OCI-LY7 (cell line): ENCODE data around the gene TMEM39B. TPM values are rescaled to one million over a fixed set of nuclear protein-coding genes. Genes with fewer than 3 reads are reported as not detected.

Source experiments
- BruUV-seq: library from RNA; stranded (reverse); fragments of 400-500 nt; replicated peaks from 2 replicates; lab custom pipeline; 2021; lab: Mats Ljungman, UMichigan
- CTCF ChIA-PET: fragments of 300-600 bp; sonication (Branson Sonifier 250); formaldehyde crosslinking; loops from one replicate; lab custom pipeline; 2022; ENCODE audit warnings: antibody characterized with exemption; ENCODE audit not compliant: unreplicated experiment; lab: Charles Lee
- POLR2A ChIA-PET: fragments of 300-600 bp; sonication (Branson Sonifier 250); formaldehyde crosslinking; loops from one replicate; lab custom pipeline; 2022; ENCODE audit warnings: antibody characterized with exemption; lab: Charles Lee
- DNase-seq: peaks from one replicate; pipeline ENCODE4 v3.0.0-alpha.2; 2015; ENCODE audit warnings: low spot score
- H2AFZ ChIP-seq: fragments of 200-600 bp; sonication (generic), shearing (Covaris generic); 2 replicates; pipeline ENCODE4 v1.6.1; 2014; ENCODE audit warnings: mild to moderate bottlenecking, antibody characterized with exemption, low read length, moderate library complexity
- H3K27ac ChIP-seq: fragments of 200-600 bp; sonication (generic); 2 replicates; pipeline ENCODE4 v1.5.1; 2014; ENCODE audit warnings: mixed run types, low read depth, mild to moderate bottlenecking, moderate library complexity, low read length, inconsistent platforms; ENCODE audit not compliant: poor library complexity, severe bottlenecking
- H3K36me3 ChIP-seq: fragments of 200-600 bp; sonication (generic); 2 replicates; pipeline ENCODE4 v1.6.1; 2014; ENCODE audit warnings: mild to moderate bottlenecking, antibody characterized with exemption, low read length, moderate library complexity, mixed read lengths; ENCODE audit not compliant: insufficient read depth
- H3K4me1 ChIP-seq: fragments of 200-600 bp; sonication (generic); 2 replicates; pipeline ENCODE4 v1.5.1; 2014; ENCODE audit warnings: mild to moderate bottlenecking, low read length; ENCODE audit not compliant: insufficient read depth, poor library complexity, severe bottlenecking
- H3K4me2 ChIP-seq: fragments of 200-600 bp; sonication (generic); 2 replicates; pipeline ENCODE4 v1.6.1; 2014; ENCODE audit warnings: mild to moderate bottlenecking, low read length
- H3K4me3 ChIP-seq: fragments of 200-600 bp; sonication (generic); 2 replicates; pipeline ENCODE4 v1.5.1; 2014; ENCODE audit warnings: mild to moderate bottlenecking, low read depth, low read length; ENCODE audit not compliant: poor library complexity, severe bottlenecking
- H3K79me2 ChIP-seq: fragments of 200-600 bp; sonication (generic); 2 replicates; pipeline ENCODE4 v1.6.1; 2016; ENCODE audit warnings: low read depth, mild to moderate bottlenecking, low read length, moderate library complexity, mixed read lengths; ENCODE audit not compliant: insufficient read depth
- H3K9me2 ChIP-seq: fragments of 200-600 bp; sonication (generic); 2 replicates; pipeline ENCODE4 v1.6.1; 2016; ENCODE audit warnings: mild to moderate bottlenecking, low read length, mixed read lengths; ENCODE audit not compliant: insufficient read depth
- H3K9me3 ChIP-seq: fragments of 200-600 bp; sonication (generic); 2 replicates; pipeline ENCODE4 v1.6.1; 2014; ENCODE audit warnings: mild to moderate bottlenecking, mixed run types, low read length, mixed read lengths
- H4K20me1 ChIP-seq: fragments of 200-600 bp; sonication (generic); 2 replicates; pipeline ENCODE4 v1.6.1; 2014; ENCODE audit warnings: mild to moderate bottlenecking, antibody characterized with exemption, low read length, moderate library complexity, mixed read lengths; ENCODE audit not compliant: insufficient read depth
- CTCF ChIP-seq: fragments of 200-600 bp; sonication (generic); conservative IDR thresholded peaks from 2 replicates; pipeline ENCODE4 v1.5.1; 2014; ENCODE audit warnings: mild to moderate bottlenecking, antibody characterized with exemption, low read length, moderate library complexity, mixed read lengths
- EZH2phosphoT487 ChIP-seq: fragments of 200-600 bp; sonication (generic); IDR thresholded peaks from 2 replicates; pipeline ENCODE4 v1.6.1; 2018; ENCODE audit warnings: low read depth, borderline replicate concordance, mild to moderate bottlenecking, mixed run types, antibody characterized with exemption, low read length, moderate library complexity, mixed read lengths
- intact Hi-C: fragments of 100-400 bp; cut with micrococcal nuclease; formaldehyde crosslinking; loops from one replicate; pipeline ENCODE4 v1.10.0; 2022; ENCODE audit not compliant: unreplicated experiment
- total RNA-seq, 2 experiments: library from RNA; depleted of rRNA in 1 of 2; stranded (reverse); fragments of >200 nt in 1 of 2; shearing (Covaris generic) in 1 of 2; gene quantifications; 2 replicates each; pipeline ENCODE4 v1.2.3, GENCODE V29; 2014 to 2022

TMEM39B gene
- total RNA-seq, 2 experiments from 2014 or later: 11.3 to 35.9 TPM

- H3K27ac ChIP-seq: peak within 1 kb of the TSS; percentile 81
- TF ChIP-seq EZH2phosphoT487 (no peak), CTCF (no peak)
- peaks cover 52% of the 10 kb centered on the region for H3K79me2 ChIP-seq
- ChIA-PET CTCF (interaction anchor here (0.6 to 1.6 kb wide), 5 partner anchors 8 to 810 kb away, joined by 3 to 6 read pairs (median 3); partner anchors contain the start of genes TMEM39B and TXLNA), POLR2A (interaction anchor here (0.6 to 5.6 kb wide), 8 partner anchors 13 to 427 kb away, joined by 3 to 27 read pairs (median 4); partner anchors contain the start of genes CCDC28B and TMEM39B)
- peaks cover 13% of the 10 kb centered on the region for H3K36me3 ChIP-seq
- BruUV-seq: no TSS peak
- intact Hi-C loops: loop anchor here (1.0 kb wide), 1 partner anchor 35 kb away; no protein-coding TSS in a partner anchor
- no peaks in the 10 kb centered on the region for H3K9me2 ChIP-seq
- H2AFZ ChIP-seq: peak within 1 kb of the TSS; percentile 66
- peak; percentile 96 for DNase-seq
- peaks cover 29% of the 10 kb centered on the region for H3K4me1 ChIP-seq
- peak within 1 kb of the TSS; percentile 97 for H3K4me3 ChIP-seq
- H3K9me3 ChIP-seq: no peaks in the 10 kb centered on the region
- H4K20me1 ChIP-seq: peaks cover 17% of the 10 kb centered on the region
- H3K4me2 ChIP-seq: peak within 1 kb of the TSS; percentile 84
Observed at GRCh38 chr1:32107742-32108661, 35.3 kb downstream of the TMEM39B start, which contains the start of gene KPNA6. Gene KPNA6, plus strand, starts transcription at chr1:32108056. Its CDS starts 75 bp downstream, at chr1:32108131.

GRCh38 chr1:32111040-32111623 lies 38.4 kb downstream of the TMEM39B start:
- H4K20me1 ChIP-seq: peaks cover 17% of the 10 kb centered on the region
- TSS peak; percentile 57 for BruUV-seq
- peak overlapping the region; percentile 51 for H3K4me2 ChIP-seq

More at GRCh38 chr1:32111040-32111623, 38.4 kb downstream of the TMEM39B start:
- Histone ChIP-seq H2AFZ (no peak overlapping the region), H3K36me3 (peaks cover 31% of the 10 kb centered on the region), H3K9me3 (no peaks in the 10 kb centered on the region), H3K4me3 (no peak overlapping the region), H3K27ac (peak overlapping the region; percentile 15), H3K9me2 (no peaks in the 10 kb centered on the region), H3K79me2 (peaks cover 81% of the 10 kb centered on the region), H3K4me1 (peaks cover 29% of the 10 kb centered on the region)
- intact Hi-C loops: no loop called here
- ChIA-PET CTCF (interaction anchor here (1.0 kb wide), 1 partner anchor 17 kb away, joined by 5 read pairs; no protein-coding TSS in a partner anchor), POLR2A (interaction anchor here (0.6 to 5.6 kb wide), 5 partner anchors 9 to 38 kb away, joined by 3 to 27 read pairs (median 4); partner anchors contain the start of gene TMEM39B)
- DNase-seq: peak; percentile 44
- TF ChIP-seq CTCF: no peak
- no peak for TF ChIP-seq EZH2phosphoT487
